HG03521 (cell line): Measurements from ENCODE around the gene ARSA.
"Not testable (repeated sequence)": the region's sequence is repeated elsewhere in the genome, so short reads cannot be mapped to it uniquely, and the experiment has no call there.

ENCODE experiments used
- ATAC-seq: cut with Tn5 transposase; IDR thresholded peaks from one replicate; pipeline ENCODE4 v1.9.1; 2021; ENCODE audit warnings: mild to moderate bottlenecking, moderate library complexity; ENCODE audit not compliant: unreplicated experiment

The ARSA gene

DNA sequence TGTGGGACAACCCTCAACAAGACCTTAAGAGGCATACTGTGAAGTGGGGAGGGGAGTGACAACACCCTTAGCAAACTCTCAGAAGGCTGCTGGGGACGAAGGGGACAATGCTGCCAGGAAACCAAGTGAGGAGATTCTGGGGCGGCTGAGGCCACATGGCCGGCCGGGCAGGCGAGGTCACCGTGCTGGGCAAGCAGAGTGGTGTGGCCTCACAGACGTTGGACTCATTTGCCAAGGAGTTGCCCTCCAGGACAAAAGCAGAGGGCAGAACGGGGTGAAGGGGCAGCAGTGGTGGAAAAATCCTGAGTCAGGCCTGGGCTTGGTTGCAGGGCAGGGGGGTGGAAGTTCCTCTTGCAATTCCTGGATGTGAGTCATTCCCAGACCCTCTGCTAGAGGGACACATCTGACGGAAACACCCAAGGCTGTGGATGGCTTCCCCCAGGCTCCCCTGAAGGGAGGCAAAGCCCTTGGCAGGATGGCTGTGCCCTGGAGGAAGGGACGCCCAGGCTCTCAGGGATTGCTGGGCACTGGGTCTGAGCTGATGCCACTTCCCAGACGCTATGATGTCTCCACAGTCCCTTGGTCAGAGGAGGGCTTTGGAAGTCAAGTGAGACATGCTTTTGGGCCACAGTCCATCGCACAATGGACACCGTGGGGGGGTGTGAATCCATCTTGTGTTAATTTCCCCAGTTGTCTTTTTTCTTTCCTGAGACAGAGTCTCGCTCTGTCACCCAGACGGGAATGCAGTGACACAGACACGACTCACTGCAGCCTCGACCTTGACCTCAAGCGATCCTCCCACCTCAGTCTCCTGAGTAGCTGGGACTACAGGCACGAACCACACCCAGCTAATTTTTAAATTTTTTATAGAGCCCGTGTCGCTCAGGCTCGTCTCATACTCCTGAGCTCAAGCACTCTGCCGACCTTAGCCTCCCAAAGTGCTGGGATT is 28.4 kb upstream of the ARSA start:
- ATAC-seq, result no peak

DNA sequence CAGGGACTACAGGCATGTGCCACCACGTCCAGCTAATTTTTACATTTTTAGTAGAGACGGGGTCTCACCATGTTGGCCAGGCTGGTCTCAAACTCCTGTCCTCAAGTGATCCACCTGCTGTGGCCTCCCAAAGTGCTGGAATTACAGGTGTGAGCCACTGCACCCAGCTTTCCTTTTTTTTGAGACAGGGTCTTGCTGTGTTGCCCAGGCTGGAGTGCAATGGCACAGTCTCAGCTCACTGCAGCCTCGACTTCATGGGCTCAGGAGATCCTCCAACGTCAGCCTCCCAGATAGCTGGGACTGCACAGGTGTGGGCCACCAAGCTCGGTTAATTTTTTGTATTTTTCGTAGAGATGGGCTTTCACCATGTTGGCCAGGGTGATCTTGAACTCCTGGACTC is 26.7 kb upstream of the ARSA start:
- not testable (repeated sequence) for ATAC-seq

DNA sequence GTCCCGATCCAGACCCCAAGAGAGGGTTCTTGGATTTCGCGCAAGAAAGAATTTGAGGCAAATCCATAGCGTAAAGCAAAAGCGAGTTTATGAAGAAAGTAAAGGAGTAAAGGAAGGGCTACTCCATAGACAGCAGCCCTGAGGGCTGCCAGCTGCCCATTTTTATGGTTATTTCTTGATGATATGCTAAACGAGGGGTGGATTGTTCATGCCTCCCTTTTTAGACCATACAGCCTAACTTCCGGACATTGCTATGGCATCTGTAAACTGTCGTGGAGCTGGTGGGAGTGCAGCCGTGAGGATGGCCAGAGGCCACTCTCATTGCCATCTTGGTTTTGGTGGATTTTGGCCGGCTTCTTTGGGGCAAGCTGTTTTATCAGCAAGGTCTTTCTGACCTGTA is 25.3 kb upstream of the ARSA start:
- no peak for ATAC-seq

DNA sequence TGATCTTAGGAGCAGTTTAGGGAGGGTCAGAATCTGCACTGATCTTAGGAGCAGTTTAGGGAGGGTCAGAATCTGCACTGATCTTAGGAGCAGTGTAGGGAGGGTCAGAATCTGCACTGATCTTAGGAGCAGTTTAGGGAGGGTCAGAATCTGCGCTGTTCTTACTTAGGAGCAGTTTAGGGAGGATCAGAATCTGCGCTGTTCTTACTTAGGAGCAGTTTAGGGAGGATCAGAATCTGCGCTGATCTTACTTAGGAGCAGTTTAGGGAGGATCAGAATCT is 15.8 kb upstream of the ARSA start:
- not testable (repeated sequence) for ATAC-seq

DNA sequence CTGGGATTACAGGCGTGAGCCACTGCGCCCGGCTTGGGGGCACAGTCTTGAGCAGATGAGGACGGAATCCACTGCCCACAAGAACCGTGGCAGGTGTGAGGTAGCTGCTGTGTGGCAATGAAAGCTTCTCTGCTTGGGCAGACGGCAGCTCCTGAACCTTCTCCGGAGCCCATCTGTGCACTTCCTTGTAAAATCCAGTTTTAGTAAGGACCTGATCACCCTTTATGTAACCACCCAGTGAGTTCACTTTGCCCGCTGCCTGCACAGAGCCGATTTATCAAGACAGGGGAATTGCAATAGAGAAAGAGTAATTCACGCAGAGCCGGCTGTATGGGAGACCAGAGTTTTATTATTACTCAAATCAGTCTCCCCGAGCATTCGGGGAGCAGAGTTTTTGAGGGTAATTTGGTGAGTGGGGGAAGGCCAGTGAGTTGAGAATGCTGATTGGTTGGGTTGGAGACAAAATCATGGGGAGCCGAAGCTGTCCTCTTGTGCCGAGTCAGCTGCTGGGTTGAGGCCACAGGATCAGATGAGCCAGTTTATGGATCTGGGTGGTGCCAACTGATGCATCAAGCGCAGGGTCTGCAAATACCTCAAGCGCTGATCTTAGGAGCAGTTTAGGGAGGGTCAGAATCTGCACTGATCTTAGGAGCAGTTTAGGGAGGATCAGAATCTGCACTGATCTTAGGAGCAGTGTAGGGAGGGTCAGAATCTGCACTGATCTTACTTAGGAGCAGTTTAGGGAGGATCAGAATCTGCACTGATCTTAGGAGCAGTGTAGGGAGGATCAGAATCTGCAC is 15.3 kb upstream of the ARSA start:
- not testable (repeated sequence) for ATAC-seq

DNA sequence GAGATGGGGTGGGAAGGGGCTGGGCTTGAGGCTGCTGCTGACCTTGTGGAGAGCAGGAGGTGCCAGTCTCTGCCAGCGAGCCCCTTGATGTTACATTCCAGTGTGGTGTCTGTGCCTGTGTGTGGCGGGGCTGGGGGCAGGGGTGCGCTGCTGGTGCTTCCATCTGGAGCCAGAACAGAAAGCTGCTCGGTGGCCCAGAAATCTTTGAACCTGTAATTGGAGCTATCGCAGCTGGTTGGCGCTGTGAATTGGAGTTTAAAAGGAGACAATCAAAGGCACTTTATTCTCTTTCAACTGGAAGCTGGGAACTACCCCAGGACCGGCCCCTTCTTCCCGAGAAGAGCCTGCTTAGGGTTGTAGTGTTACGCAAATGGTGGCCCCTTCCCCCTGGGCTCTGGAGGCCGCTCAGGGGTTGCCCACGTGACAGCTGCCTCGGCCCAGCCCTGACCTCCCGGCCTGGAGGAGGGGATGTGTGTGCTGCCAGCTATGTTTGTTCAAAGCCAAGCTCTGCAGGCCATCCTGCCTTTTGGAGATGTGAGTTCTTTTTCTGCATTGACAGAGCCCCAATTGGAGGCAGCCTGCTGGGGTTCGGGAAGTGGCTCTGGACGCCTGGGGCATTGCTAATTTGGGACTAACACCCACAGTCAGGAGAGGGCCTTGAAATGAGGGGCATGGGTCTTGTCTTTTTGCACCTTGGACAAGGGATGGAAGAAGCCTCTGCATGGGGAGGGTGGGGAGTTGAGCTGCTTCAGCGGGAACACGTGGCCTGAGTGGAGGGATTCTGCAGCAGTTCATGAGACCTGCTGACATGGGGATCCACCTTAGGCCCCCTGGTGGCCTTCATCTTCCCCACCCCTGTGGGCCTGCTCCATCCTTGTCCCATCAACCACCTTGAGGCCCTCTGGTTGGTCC is 14.0 kb upstream of the ARSA start:
- ATAC-seq, result no peak

DNA sequence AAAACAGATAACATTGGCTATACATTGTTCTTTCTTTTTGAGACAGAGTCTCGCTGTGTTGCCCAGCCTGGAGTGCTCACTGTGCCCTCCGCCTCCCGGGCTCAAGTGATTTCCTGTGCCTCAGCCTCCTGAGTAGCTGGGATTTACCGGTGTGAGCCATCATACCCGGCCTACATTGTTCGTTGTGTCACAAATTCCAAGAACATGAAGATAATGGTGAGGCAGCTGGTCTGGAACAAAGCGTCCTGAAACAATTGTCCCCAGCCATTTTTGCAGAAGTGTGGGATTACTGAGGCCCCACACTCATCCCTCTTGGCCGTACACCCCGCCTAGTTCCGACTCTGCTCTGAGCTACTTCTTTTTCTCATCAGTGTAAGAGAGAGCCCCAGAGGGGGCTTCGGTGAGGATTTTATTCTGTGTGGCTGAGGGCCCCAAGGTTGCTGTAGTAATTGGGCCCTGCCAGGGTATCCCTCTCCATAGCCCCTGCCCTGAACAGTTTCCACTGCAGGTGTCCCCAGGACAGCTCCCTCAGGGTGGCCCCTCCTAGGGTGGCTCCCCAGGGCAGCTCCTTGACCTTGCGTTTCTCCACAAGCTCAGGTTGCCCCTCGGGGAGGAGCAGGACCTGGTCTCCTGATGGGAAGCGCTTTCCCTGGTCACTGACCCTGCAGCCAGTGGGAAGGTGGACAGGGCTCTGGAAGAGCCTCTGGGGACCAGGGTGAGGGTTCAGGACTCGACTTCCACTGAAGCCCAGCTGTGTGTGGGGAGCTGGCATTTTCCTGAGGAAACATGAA is 13.1 kb upstream of the ARSA start:
- ATAC-seq, result no peak

DNA sequence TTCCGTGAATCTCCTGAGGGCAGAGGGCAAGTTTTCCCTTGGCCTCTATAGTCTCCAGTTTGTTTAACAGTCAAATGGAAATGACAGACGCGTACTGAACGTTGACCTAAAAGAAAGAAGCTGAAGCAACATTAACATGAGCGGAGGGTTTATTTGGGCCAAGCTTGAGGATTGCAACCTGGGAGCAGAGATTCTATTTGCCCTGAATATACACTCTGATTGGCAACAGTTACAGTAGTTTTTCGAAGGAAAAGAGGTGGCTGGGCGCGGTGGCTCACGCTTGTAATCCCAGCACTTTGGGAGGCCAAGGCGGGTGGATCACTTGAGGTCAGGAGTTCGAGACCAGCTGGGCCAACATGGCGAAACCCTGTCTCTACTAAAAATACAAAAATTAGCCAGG is 12.3 kb upstream of the ARSA start:
- not testable (repeated sequence) for ATAC-seq

DNA sequence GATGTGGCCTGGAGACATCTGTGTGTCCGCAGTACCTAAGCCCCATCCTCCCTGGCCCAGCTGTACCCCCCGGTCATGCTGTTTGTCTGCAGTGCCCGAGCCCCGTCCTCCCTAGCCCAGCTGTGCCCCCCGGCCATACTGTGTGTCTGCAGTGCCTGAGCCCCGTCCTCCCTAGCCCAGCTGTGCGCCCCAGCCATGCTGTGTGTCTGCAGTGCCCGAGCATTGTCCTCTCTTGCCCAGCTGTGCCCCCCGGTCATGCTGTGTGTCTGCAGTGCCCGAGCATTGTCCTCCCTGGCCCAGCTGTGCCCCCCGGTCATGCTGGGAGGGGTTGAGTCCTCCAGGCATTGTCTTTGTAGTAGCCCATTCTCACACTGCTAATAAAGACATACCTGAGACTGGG is 7.6 kb upstream of the ARSA start:
- no peak for ATAC-seq

DNA sequence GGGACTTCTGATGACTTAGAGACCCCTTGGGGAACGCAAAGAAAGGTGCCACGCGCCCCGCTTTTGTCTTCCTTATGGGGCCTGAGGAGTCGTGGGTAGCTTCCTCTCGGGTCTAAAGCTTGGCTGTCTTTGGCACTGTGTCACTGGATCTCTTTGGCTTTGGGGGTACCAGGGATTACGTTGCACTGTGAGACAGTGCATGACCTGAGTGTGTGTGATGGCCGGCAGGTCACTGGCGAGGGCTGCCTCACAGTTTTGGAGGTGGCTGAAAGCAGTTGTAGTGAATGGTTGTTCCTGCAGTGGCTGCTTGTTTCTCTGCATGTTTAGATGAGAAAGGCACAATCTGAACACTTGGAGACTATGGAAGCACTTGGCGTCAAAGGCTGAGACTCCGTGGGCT is 5.8 kb upstream of the ARSA start:
- ATAC-seq, result no peak

DNA sequence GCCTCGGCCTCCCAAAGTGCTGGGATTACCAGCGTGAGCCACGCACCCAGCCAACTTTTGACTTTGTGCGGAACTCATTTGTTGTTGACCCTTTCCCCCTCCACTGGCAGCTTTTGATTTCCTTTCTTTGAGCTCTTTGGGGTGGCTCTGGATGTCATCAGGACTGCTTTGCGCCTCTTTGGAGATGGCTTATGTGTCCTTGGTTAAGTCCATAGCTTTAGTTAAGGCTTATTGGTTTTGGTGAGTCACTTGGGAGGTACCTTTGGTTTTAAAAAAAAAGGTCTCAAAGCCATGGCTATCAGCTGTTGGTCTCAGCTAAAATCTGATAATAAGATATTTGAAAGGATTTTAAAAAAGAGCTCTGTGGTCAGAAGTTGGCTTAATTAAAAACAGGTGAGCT is 5.1 kb upstream of the ARSA start:
- ATAC-seq, result no peak

DNA sequence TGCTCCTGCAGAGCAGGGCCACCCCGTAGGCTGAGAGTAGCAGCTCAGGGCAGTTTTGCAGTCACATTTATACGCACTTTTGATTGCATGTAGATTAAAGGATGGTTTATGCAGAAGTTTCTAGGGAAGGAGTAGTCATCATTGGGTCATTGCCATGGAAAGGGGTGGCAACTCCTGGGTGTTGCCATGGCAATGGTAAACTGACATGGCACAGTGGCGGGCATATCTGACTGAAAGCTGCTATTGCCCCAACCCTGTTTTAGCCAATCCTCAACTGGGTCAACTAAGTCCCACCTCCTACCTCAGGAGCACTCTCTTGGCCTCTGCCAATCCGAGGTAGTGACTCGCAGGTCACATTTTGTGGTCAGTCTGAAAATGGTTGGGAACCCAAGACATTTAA is 2.4 kb upstream of the ARSA start:
- ATAC-seq, result no peak

DNA sequence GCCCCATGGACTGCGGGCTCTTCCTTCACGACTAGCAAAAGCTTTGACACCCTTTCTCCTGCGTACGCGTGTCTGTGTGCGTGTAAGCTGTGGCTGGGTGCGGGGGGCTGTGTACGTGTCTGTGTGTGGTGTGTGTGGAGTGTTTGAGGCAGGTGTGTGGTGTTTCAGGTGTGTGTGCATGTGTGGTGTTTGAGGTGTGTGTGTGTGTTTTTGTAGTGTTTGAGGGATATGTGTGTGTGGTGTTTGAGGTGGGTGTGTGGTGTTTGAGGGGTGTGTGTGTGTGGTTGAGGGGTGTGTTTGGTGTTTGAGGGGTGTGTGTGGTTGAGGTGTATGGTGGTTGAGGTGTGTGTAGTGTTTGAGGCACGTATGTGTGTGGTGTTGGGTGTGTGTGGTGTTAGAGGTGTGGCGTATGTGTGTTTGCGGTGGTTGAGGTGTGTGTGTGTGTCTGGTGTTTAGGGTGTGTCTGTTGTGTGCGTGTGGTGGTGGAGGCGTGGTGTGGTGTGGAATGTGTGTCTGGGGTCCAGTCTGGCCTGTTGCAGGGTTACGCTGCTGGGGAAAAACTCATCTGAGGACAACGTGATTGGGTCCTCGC is 687 bp upstream of the ARSA start:
- no peak for ATAC-seq

DNA sequence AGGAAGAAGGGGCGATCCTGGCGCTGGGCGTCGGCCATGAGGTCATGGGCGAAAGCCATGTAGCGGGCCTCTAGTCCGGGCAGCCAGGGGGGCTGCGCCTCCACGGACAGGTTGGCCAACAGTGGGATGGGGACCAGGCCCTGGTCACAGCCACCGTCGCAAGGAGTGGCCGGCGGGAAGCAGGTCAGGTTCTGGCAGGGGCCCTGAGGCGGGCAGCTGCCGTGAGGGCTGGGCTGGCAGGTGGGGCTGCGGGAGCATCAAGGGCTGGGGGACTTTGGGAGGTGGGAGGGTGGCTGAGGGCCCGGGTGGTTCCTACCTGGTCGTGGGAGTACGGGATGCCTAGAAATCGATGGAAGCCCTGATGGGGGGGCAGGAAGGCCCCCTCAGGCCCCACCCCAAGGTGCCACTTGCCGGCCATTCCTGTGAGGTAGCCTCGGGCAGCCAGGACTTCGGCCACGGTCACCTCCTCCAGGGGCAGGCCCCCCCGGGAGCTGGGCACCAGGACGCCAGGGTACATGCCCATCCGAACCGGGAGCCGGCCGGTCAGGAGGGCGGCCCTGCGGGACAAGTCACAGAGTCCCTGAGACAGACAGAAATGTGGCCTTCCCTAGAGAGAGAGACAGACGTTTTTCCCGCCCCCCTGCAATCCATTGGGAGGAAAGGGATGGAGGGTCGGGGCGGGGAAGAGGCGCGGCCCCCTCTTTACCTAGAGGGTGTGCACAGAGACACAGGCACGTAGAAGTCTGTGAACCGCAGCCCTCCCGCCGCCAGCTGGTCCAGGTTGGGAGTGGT is 906 bp downstream of the ARSA start:
- no peak for ATAC-seq

DNA sequence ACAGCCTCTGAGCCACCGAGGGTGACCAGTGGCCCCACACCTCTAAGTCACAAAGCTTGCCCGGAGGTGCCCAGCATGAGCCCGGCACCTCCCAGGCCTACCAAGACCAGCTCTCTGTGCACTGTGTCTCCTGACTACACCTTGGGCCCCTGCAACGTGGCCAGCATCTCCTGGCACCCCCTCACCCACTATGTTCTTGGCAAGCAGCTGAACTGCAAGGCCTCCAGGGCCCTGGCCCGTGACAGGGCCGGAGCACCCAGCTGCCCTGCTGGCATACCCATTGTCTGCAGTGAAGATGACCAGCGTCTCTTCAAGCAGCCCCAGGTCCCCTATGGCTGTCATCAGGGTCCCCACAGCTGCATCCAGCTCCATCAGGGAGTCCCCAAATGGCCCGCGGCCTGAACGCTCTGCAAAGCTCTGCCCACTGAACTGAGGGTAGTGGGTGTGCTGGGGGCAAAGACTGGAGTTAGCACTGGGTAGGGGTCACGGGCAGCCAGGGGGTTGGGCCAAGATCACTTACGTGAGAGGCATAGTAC is 1.6 kb downstream of the ARSA start:
- no peak for ATAC-seq

DNA sequence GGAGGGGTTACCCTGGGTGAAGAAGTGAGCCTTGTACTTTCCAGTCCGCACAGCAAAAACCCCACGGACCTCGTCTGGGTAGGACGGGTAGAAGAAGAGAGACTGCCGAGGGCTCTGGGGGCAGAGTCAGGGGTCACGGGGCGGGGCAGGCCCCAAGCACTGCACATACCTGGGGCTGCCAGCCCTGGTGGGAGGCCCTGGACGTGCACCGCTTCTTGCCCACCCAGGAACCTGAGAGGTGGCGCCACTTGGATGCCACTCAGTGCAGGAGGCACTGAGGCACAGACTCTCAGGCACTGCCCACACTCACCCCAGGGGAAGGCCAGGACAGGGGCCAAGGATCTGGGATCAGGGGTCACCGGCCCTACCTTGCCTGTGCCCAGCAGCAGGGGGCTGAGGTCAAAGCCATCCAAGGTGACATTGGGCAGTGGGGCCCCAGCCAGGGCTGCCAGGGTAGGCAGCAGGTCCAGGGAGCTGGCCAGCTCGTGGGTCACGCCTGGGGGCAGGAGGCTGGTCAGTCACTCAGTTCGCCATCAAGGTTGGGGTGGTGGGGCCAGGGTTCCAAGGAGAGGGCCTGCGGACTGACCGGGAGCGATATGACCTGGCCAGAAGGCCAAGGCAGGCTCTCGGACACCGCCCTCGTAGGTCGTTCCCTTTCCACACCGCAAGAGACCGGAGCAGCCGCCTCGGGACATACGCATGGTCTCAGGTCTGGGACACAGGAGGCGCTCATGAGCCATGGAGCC is 2.2 kb downstream of the ARSA start:
- ATAC-seq, result no peak

DNA sequence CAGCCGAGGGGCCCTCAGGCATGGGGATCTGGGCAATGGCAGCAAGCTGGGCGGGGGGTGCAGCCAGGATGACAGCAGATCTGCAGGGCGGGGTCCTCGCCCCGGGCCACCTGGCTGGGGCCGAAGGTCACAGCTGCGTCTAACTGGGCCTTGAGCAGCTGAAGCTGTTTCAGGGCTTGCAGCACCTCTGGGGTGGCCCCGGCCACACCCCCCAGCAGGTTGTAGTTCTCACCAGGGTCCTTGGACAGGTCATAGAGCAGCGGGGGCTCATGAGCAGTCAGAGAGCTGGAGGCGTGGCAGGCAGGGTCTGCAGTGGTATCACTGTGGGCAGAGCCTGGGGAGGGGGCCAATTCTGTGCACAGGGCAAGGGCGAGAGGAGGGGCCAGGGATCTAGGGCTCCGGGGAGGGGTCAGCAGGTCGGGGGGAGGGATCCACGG is 2.8 kb downstream of the ARSA start:
- ATAC-seq, result no peak
